Stromal cell of bone marrow (primary cell): ENCODE results near the gene SLC47A1.
"Not testable (repeated sequence)": the region's sequence is repeated elsewhere in the genome, so short reads cannot be mapped to it uniquely, and the experiment has no call there.

Source experiments
- DNase-seq: peaks from one replicate; pipeline ENCODE4 v3.0.0-alpha.2; 2012; ENCODE audit warnings: low read depth

The SLC47A1 gene

GRCh38 chr17:19553036-19553435, 19.4 kb downstream of the SLC47A1 start:
- DNase-seq: no peak

GRCh38 chr17:19554393-19554792, 20.7 kb downstream of the SLC47A1 start:
- no peak for DNase-seq

- DNase-seq: no peak
These were observed 22.1 kb downstream of the SLC47A1 start for GRCh38 chr17:19555746-19556145.

DNA sequence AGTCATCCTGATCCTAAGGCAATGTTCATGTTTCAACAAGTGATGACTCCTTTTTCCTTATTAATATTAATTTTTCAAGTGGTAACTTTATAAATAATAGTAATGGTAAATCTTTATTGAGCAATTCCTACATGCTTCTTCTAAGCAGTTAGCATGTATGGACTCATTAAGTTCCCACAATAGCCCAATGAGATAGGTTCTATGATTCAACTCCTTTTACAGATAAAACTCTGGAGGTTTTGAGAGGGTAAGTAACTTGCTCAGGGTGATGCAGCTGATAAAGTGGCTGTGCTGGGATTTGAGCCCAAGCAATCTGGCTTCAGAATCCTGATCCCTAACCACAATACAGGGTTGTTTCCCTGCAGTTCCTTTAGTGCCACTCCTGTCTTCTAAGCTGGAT, 25.3 kb downstream of the SLC47A1 start:
- DNase-seq: no peak

- no peak for DNase-seq
These were observed 28.2 kb downstream of the SLC47A1 start for GRCh38 chr17:19561697-19562318.

- DNase-seq: no peak
These were observed 32.3 kb downstream of the SLC47A1 start for GRCh38 chr17:19565817-19566575.

DNA sequence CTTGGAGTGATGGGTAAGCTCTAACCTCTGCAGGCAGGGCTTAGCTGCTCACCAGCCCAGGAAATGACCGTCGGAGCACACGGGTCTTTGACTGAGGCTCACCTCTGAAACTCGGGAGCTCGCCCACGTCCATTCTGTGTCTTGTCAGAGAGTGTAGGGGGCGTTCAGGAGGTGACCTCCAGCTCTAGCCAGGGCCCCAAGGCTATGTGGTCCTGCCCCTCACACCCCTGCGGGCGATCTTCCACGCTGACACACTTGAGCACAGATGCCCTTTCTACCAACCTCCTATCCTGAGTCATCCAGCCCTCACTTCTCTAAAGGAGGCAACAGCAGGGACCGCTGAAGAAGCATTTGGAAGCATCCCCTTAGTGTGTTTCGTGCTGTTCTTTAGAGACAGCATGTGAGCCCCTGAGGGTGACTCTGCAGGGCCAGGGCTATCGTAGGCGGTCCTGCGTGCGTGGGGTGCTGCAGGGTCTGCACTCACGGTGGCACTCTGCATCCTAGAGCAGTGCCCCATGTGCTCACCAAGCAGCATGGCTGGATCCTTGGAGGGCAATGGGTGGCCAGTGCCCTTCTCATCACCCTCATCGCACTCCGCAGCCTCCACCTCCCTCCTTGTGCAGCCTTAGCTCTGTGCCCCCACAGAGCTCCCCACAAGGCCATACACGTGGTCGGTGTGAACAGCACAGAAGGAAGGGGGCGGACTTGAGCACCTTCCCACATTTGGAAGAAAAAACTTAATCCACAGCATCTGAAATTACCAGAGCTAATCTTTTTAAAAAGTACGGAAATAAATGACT, 33.8 kb downstream of the SLC47A1 start:
- no peak for DNase-seq

DNA sequence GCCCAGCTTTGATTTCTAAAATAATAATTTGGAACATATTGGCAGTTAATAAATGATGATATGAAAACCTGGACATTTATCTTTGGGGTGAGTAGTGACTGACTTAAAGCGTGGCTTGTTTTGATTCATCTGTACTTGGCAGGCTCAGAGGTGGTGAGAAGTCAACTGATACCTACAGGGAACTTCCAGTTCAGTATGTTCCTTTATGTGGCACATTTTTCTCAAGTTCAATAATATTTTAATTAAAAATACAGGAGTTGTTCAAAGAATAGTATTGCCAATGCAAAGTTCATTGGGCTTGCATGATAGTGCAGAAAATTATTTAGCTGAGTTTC, 34.3 kb downstream of the SLC47A1 start:
- no peak for DNase-seq

- no peak for DNase-seq
These were observed 36.3 kb downstream of the SLC47A1 start for GRCh38 chr17:19569785-19570543.

GRCh38 chr17:19570544-19571062, 36.9 kb downstream of the SLC47A1 start:
- DNase-seq: no peak

- no peak for DNase-seq
These were observed 39.4 kb downstream of the SLC47A1 start for GRCh38 chr17:19573075-19573474.

DNA sequence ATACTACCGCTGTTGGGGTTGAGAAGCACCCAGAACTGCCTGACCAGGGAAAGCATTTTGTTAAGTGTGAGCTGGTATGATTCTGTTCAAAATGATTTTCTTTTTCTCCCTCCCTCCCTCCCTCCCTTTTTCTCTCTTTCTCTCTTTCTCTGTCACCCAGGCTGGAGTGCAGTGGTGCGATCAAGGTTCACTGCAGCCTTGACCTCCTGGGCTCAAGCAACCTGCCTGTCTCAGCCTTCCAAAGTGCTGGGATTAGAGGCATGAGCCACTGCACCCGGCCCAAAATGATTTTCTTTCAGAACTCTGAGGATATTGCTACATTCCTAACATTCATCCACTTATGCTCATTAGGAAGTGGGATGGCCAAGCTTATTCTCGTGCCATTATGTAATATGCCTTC, 41.3 kb downstream of the SLC47A1 start:
- DNase-seq: no peak

DNA sequence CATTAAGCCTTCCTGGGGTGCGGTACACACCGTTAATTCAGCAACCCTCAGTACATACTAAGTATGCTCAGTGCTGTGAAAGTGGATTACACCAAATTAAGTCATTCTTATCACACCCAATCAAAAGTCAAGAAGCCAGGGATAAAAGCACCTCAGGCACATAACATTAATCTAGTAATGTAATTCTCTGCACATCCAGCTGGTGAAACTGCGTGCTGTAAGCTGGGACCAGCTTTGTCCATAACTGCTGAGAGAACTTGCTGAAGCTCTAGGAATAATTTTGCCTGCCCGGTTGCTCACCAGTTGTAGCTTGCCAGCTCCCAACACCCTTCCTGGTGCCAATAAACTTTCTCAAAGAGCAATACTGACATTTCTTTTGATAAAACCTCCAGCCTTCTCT, 44.9 kb downstream of the SLC47A1 start:
- DNase-seq: no peak

DNA sequence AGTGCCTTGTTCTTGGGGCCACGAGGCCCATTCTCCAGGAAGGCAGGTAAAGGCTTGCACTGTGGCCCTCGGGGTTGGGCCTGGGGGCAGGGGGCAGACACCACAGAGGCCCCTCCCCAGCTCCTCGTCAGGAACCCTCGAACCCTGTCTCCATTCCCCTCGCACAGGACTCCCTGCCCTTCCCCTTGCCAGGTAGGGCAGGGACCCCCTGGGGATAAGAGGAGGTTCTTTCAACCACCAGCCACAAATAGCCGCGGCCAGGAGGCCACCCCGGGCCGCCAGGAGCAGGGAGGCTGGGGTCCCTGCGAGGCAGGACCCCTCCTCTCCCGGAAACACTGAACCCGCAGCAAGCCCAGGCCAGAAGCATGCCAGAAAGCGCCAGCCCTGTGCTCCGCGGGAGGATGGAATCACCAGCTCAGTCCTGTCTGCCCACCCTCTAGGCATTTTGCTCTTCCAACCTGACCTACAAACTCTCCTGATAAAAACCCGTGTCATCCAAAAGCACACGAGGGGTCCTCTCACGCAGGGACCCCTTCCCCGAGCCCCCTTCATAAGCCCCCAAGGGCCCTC, 45.6 kb downstream of the SLC47A1 start:
- no peak for DNase-seq

DNA sequence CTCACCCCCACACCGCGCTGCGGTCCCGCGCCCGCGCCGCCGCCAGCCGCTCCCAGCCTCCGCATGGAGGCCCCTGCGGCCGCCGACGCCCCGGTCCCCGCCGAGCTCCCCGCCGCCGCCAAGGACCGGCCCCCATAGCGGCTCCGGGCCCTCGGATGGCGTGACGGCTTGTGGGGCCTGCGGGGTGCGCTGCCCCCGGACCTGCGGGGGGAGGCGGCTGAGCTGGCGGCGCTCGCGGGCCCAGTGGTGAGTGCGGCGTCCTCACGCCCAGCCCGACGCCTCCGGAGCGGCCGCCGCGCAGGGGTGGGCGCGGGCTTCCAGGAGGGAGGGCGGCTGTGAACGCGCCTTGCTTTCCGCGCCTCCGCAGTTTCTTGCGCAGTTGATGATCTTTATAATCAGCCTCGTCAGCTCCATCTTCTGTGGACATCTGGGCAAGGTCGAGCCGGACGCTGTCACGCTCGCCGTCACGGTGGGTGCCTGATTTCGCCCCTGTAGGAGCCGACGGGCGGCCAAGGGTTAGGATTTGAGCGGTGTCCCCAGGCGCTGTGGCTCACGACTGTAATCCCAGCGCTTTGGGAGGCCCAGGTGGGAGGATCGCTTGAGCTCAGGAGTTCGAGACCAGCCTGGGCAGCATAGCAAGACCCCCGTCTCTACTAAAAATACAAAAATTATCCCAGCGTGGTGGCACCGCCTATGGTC, 46.4 kb downstream of the SLC47A1 start:
- DNase-seq: no peak

GRCh38 chr17:19580566-19580920, 46.9 kb downstream of the SLC47A1 start:
- DNase-seq: not testable (repeated sequence)

DNA sequence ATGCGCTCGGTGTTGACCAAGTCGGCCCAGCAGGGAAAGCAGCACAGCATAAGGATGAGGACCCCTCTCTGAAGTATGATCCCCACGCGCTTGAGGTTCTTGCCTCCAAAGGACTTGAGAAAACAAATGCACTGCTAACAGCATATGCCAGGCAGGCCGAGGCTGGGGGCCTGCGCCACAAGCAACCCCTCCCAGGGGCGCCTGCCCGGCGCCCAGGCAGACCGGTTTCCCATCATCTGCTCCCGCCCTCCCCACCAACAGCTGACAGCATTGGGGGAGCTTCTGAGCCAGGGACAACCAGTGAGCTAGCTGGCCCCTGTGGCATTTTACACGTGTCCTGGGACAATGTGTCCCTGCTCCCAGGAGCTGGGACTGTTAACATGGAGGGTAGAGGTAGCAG, 48.5 kb downstream of the SLC47A1 start:
- DNase-seq: not testable (repeated sequence)

DNA sequence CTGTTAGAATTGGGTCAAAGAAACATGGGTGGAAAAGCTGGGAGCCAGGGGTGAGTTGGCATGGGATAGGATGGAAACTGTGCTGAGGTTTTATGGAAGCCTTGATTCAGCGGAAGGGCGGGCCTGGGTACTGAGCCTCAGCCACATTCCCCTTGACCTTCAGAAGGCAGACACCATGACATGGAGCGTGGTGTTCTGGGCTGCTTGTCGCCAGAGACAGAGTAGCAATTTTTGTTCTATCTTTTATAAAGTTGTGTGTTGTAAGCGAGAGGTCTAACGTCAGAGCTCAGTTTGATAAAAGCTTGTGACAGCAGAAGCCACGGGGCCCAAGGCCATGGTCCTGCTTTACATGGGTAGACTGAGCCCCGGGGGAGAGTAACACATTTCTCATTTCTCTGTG, 50.2 kb downstream of the SLC47A1 start:
- no peak for DNase-seq

- no peak for DNase-seq
These were observed 56.8 kb downstream of the SLC47A1 start for GRCh38 chr17:19590451-19590850.

DNA sequence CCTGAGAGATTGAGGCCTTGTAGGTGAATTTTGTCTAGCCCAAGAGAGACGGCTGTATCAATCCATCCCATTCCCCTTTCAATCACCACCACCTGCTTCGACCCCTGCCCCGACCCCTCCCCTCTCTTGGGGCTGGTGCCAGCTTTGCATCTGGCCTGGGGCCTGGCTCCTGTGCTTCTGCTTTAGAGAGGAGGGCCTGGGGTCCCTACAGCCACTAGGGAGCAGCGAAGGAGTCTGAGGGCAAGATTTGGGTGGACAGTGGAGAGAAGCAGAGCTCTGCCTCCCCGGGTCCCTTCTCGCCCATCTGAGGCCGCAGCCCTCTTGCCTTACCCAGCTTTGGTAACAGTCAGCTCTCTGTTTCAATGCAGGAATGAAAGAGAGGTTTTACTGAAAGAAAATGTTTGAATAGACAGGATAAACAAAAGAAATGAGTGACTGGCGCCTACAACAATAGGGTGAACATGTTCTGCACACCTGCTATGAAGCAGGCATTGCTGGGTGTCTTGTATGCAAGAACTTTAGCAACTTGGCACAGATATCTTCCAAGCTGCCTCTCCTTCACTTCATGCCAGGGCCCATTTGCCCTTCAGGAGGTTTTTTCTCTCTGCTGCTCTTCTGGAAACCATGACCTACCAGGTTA, 57.4 kb downstream of the SLC47A1 start:
- DNase-seq: no peak

- no peak for DNase-seq
These were observed 58.7 kb downstream of the SLC47A1 start for GRCh38 chr17:19592316-19592715.
